IPS-18a (cell line): ENCODE data around the gene DCAF6.

ENCODE experiments used
- H3K27ac ChIP-seq: one replicate; pipeline ENCODE4 v1.5.1; 2013; ENCODE audit warnings: low read length
- H3K27me3 ChIP-seq: one replicate; pipeline ENCODE4 v1.6.1; 2013; ENCODE audit warnings: mild to moderate bottlenecking, low read length; ENCODE audit not compliant: control insufficient read depth, insufficient read depth
- H3K36me3 ChIP-seq: one replicate; pipeline ENCODE4 v1.6.1; 2013; ENCODE audit warnings: low read depth, low read length; ENCODE audit not compliant: control insufficient read depth
- H3K4me1 ChIP-seq: one replicate; pipeline ENCODE4 v1.6.1; 2013; ENCODE audit warnings: low read depth, low read length; ENCODE audit not compliant: control insufficient read depth
- H3K4me3 ChIP-seq: one replicate; pipeline ENCODE4 v1.5.1; 2013; ENCODE audit warnings: low read length
- H3K9ac ChIP-seq: one replicate; pipeline ENCODE4 v1.6.1; 2013; ENCODE audit warnings: mild to moderate bottlenecking, low read length, moderate library complexity
- H3K9me3 ChIP-seq: one replicate; pipeline ENCODE4 v1.6.1; 2013; ENCODE audit warnings: low read depth, low read length; ENCODE audit not compliant: control insufficient read depth

DCAF6 gene

DNA sequence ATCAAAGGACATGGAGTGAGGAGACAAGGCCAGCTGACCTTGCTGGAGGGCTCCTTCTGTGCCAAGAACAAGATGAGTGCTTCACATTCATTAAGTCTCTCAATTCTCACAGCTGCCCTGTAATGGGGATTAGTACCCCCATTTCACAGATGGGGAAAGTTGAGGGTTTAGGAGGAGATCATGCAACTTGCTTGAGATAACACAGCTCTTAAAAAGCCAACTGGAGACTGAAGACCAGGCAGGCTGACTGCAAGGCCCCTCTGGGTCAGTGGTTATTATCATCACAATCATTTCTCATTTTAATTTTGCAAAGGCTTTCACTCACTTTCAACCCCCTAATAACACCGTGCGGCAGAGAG lies 153.5 kb downstream of the DCAF6 start:
- H3K36me3 ChIP-seq = no peaks in the 10 kb centered on the region
- H3K9me3 ChIP-seq = no peaks in the 10 kb centered on the region
- no peaks in the 10 kb centered on the region for H3K4me1 ChIP-seq
- H3K4me3 ChIP-seq = no peak overlapping the region
- H3K9ac ChIP-seq = no peak overlapping the region
- H3K27me3 ChIP-seq = no peaks in the 10 kb centered on the region
- H3K27ac ChIP-seq = no peak overlapping the region

GRCh38 chr1:168090395-168090794 lies 153.9 kb downstream of the DCAF6 start:
- Histone ChIP-seq H3K4me3 (no peak overlapping the region), H3K27ac (no peak overlapping the region), H3K9ac (no peak overlapping the region), H3K9me3 (no peaks in the 10 kb centered on the region), H3K4me1 (no peaks in the 10 kb centered on the region), H3K36me3 (no peaks in the 10 kb centered on the region), H3K27me3 (no peaks in the 10 kb centered on the region)

- no peak overlapping the region for H3K4me3 ChIP-seq
- H3K9ac ChIP-seq = no peak overlapping the region
- no peaks in the 10 kb centered on the region for H3K27me3 ChIP-seq
- no peaks in the 10 kb centered on the region for H3K9me3 ChIP-seq
- H3K36me3 ChIP-seq = no peaks in the 10 kb centered on the region
- no peak overlapping the region for H3K27ac ChIP-seq
- no peaks in the 10 kb centered on the region for H3K4me1 ChIP-seq
Observed at GRCh38 chr1:168091063-168091462, 154.6 kb downstream of the DCAF6 start.

DNA sequence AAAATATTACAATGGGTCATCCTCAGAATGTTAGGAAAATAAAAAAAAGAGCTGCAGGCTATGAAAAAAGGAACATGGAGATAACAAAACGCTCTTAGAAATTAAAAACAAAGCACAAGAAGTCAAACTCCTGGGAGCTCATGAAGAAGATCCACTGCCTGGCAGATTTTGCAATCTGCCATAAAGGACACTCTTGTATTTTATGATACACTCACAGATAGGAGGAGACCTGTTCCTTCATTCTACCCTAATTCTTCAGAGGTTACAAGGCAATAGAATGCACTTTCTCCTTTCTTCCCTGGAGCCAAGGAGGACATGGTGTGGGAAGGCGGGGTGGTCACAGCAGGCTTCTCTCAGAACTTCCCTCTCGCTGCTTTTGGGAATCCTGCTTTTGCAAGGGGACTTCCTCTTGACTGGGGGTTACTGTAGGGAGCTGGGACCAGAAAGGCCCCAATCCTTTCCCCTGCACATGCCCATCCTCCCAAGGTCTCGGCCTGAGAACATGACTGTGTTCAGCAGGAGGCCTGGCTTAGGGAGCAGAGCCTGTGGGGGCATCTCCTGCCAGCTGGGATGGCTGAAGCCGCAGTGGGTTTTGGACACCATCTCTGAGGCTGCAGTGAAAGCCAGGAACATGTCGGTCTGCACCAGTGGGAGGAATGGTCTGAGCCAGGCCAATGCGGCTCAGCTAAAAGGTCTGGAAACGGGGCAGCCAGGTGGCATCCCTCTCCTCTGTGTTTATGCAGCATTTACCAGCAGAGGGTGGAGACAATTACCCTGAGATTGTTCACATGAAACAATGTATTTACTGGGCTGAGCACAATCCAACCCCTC lies 155.5 kb downstream of the DCAF6 start:
- H3K36me3 ChIP-seq = peaks cover 3% of the 10 kb centered on the region
- no peak overlapping the region for H3K27ac ChIP-seq

GRCh38 chr1:168092566-168093355 lies 156.3 kb downstream of the DCAF6 start:
- Histone ChIP-seq H3K36me3 (peaks cover 3% of the 10 kb centered on the region), H3K27me3 (no peaks in the 10 kb centered on the region), H3K27ac (no peak overlapping the region)

More for the DNA sequence above, 155.5 kb downstream of the DCAF6 start:
- no peak overlapping the region for H3K4me3 ChIP-seq
- H3K9ac ChIP-seq = no peak overlapping the region
- no peaks in the 10 kb centered on the region for H3K9me3 ChIP-seq
- H3K27me3 ChIP-seq = no peaks in the 10 kb centered on the region
- H3K4me1 ChIP-seq = no peaks in the 10 kb centered on the region

GRCh38 chr1:168093616-168094015 lies 157.1 kb downstream of the DCAF6 start:
- H3K9me3 ChIP-seq = no peaks in the 10 kb centered on the region

More at GRCh38 chr1:168092566-168093355, 156.3 kb downstream of the DCAF6 start:
- H3K4me1 ChIP-seq = no peaks in the 10 kb centered on the region
- no peak overlapping the region for H3K9ac ChIP-seq
- no peaks in the 10 kb centered on the region for H3K9me3 ChIP-seq
- H3K4me3 ChIP-seq = no peak overlapping the region

DNA sequence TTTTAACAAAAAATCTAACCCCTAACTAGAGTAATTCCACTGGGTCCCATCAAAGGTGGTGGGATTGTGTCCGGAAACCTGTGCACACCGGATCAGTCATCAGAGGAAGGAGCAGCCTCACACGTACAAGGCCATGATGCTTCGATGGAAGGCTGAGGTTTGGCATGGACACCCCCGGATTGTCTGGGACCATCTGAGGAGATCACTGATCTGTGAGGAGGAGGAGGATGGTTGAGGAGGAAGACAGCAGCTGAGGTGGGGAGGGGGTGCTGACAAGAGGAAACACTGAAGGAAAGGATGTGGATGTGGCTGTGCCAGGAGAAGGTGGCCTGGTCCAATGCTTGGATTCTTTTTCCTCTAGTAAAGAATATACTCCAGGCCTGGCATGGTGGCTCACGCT lies 159.0 kb downstream of the DCAF6 start:
- Histone ChIP-seq H3K4me1 (no peaks in the 10 kb centered on the region), H3K36me3 (peaks cover 3% of the 10 kb centered on the region), H3K27me3 (no peaks in the 10 kb centered on the region), H3K9me3 (no peaks in the 10 kb centered on the region), H3K4me3 (no peak overlapping the region), H3K27ac (no peak overlapping the region), H3K9ac (no peak overlapping the region)

More at GRCh38 chr1:168093616-168094015, 157.1 kb downstream of the DCAF6 start:
- Histone ChIP-seq H3K4me3 (no peak overlapping the region), H3K4me1 (no peaks in the 10 kb centered on the region), H3K27me3 (no peaks in the 10 kb centered on the region), H3K9ac (no peak overlapping the region), H3K36me3 (peaks cover 3% of the 10 kb centered on the region), H3K27ac (no peak overlapping the region)

- H3K9me3 ChIP-seq = no peaks in the 10 kb centered on the region
- no peak overlapping the region for H3K27ac ChIP-seq
- no peak overlapping the region for H3K9ac ChIP-seq
- no peaks in the 10 kb centered on the region for H3K27me3 ChIP-seq
- H3K4me3 ChIP-seq = no peak overlapping the region
- H3K4me1 ChIP-seq = no peaks in the 10 kb centered on the region
- H3K36me3 ChIP-seq = peaks cover 3% of the 10 kb centered on the region
Observed at GRCh38 chr1:168096296-168097165, 160.0 kb downstream of the DCAF6 start.

DNA sequence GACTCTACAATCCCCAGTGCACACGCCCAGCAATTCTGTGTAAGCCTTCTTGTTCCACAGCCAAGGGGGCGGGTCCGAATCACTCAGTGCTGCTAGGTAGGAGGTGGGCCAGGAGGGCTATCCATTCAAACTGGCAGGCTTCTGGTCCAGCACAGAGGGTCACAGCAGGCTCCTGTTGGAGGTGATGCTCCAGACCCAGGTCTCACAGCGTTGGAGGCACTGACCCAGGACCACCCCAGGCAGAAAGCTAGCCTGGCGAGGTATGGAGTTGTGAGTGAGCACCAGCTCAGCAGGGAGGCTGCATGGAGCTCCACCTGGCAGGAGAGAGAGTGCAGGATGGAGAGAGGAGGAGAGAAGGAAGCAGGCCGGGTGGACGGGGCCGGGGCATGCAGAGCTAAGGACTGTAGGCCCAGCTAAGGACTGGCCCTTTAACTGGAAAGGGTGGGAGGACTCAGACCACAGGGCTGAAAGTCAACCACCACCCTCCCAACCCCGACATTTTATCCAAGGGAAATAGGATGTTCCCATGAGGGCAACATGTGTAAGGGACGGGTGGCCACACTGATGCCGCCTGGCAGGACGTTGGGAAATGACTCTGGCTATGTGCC lies 161.5 kb downstream of the DCAF6 start:
- Histone ChIP-seq H3K27me3 (no peaks in the 10 kb centered on the region), H3K36me3 (peaks cover 3% of the 10 kb centered on the region), H3K9ac (no peak overlapping the region), H3K4me1 (no peaks in the 10 kb centered on the region), H3K9me3 (no peaks in the 10 kb centered on the region), H3K4me3 (no peak overlapping the region), H3K27ac (no peak overlapping the region)

GRCh38 chr1:168098534-168099320 lies 162.2 kb downstream of the DCAF6 start:
- Histone ChIP-seq H3K9me3 (no peaks in the 10 kb centered on the region), H3K36me3 (peaks cover 3% of the 10 kb centered on the region), H3K4me1 (no peaks in the 10 kb centered on the region), H3K4me3 (no peak overlapping the region), H3K27ac (no peak overlapping the region), H3K27me3 (no peaks in the 10 kb centered on the region), H3K9ac (no peak overlapping the region)
